Neuronal stem cell (in vitro differentiated cells): ENCODE measurements around the gene DNAJB1.

ENCODE experiments used
- DNase-seq: peaks from one replicate; pipeline ENCODE4 v3.0.0-alpha.2; 2013; ENCODE audit warnings: low spot score
- H2AFZ ChIP-seq: one replicate; pipeline ENCODE4 v1.6.1; 2013; ENCODE audit warnings: mild to moderate bottlenecking, low read length, inconsistent platforms
- H2AK5ac ChIP-seq: 2 replicates; pipeline ENCODE4 v1.6.1; 2013; ENCODE audit warnings: low read depth, mild to moderate bottlenecking, inconsistent platforms, low read length, moderate library complexity, mixed read lengths
- H2BK120ac ChIP-seq: 2 replicates; pipeline ENCODE4 v1.6.1; 2013; ENCODE audit warnings: low read depth, mild to moderate bottlenecking, inconsistent platforms, low read length, moderate library complexity, mixed read lengths
- H2BK12ac ChIP-seq: one replicate; pipeline ENCODE4 v1.6.1; 2013; ENCODE audit warnings: low read length, inconsistent platforms
- H2BK15ac ChIP-seq: 2 replicates; pipeline ENCODE4 v1.6.1; 2013; ENCODE audit warnings: mild to moderate bottlenecking, low read length, inconsistent platforms, mixed read lengths
- H2BK5ac ChIP-seq: one replicate; pipeline ENCODE4 v1.6.1; 2013; ENCODE audit warnings: inconsistent platforms, mild to moderate bottlenecking, low read length, moderate library complexity
- H3K14ac ChIP-seq: one replicate; pipeline ENCODE4 v1.6.1; 2013; ENCODE audit warnings: low read length, inconsistent platforms
- H3K18ac ChIP-seq: 2 replicates; pipeline ENCODE4 v1.6.1; 2013; ENCODE audit warnings: low read length, inconsistent platforms
- H3K23ac ChIP-seq: 2 replicates; pipeline ENCODE4 v1.6.1; 2013; ENCODE audit warnings: low read depth, mild to moderate bottlenecking, mixed read lengths, low read length, inconsistent platforms; ENCODE audit not compliant: poor library complexity
- H3K27ac ChIP-seq: replicated peaks from 3 replicates; pipeline ENCODE4 v1.5.1; 2013; ENCODE audit warnings: low read length, inconsistent platforms
- H3K27me3 ChIP-seq, 3 experiments: 2 replicates each; pipeline ENCODE4 v1.6.1; 2013; ENCODE audit warnings: low read length in 3 of 3, mild to moderate bottlenecking in 2 of 3, inconsistent platforms in 1 of 3, low read depth in 1 of 3, mixed read lengths in 1 of 3, moderate library complexity in 1 of 3; ENCODE audit not compliant: control insufficient read depth in 3 of 3, insufficient read depth in 3 of 3
- H3K36me3 ChIP-seq, 2 donors: replicated peaks in 1 of 2; 2 replicates each; pipeline ENCODE4 v1.6.1; 2013; ENCODE audit warnings: low read length in 2 of 2; ENCODE audit not compliant: control insufficient read depth in 2 of 2, insufficient read depth in 2 of 2
- H3K4ac ChIP-seq: 2 replicates; pipeline ENCODE4 v1.6.1; 2013; ENCODE audit warnings: inconsistent platforms, mild to moderate bottlenecking, low read length, moderate library complexity
- H3K4me1 ChIP-seq, 2 donors: 1 replicate in 1 of 2; 2 replicates in 1 of 2; pipeline ENCODE4 v1.6.1; 2013; ENCODE audit warnings: low read length in 2 of 2, low read depth in 1 of 2; ENCODE audit not compliant: control insufficient read depth in 2 of 2, insufficient read depth in 1 of 2
- H3K4me2 ChIP-seq: one replicate; pipeline ENCODE4 v1.6.1; 2013; ENCODE audit warnings: mild to moderate bottlenecking, low read length, inconsistent platforms; ENCODE audit not compliant: insufficient read depth, poor library complexity, severe bottlenecking
- H3K4me3 ChIP-seq, 2 donors: 2 replicates each; pipeline ENCODE4 v1.5.1; 2013; ENCODE audit warnings: low read length in 2 of 2, mild to moderate bottlenecking in 2 of 2, inconsistent platforms in 1 of 2, moderate library complexity in 1 of 2
- H3K79me1 ChIP-seq: one replicate; pipeline ENCODE4 v1.6.1; 2013; ENCODE audit warnings: low read depth, mild to moderate bottlenecking, inconsistent platforms, low read length, moderate library complexity
- H3K9ac ChIP-seq: one replicate; pipeline ENCODE4 v1.6.1; 2013; ENCODE audit warnings: mild to moderate bottlenecking, low read depth, low read length, inconsistent platforms; ENCODE audit not compliant: poor library complexity
- H3K9me3 ChIP-seq, 2 donors: replicated peaks in 1 of 2; 2 replicates each; pipeline versions ENCODE3 to v1.6.1; 2013; ENCODE audit warnings: low read length in 2 of 2, mild to moderate bottlenecking in 2 of 2, inconsistent platforms in 1 of 2, low read depth in 1 of 2, mixed read lengths in 1 of 2, moderate library complexity in 1 of 2; ENCODE audit not compliant: control insufficient read depth in 2 of 2, insufficient read depth in 1 of 2
- H4K8ac ChIP-seq: one replicate; pipeline ENCODE4 v1.6.1; 2013; ENCODE audit warnings: low read depth, mild to moderate bottlenecking, inconsistent platforms, low read length, moderate library complexity
- H4K91ac ChIP-seq: one replicate; pipeline ENCODE4 v1.6.1; 2013; ENCODE audit warnings: low read length, low read depth, mild to moderate bottlenecking, inconsistent platforms; ENCODE audit not compliant: poor library complexity
- WGBS, 2 donors: extraction: QIAGEN DNeasy Blood & Tissue Kit; methylation state at CpG; one replicate each; pipeline ENCODE4 v1.1.7; 2013; ENCODE audit warnings: missing lambda C conversion rate in 2 of 2, mixed read lengths in 1 of 2; ENCODE audit not compliant: insufficient read length in 2 of 2, insufficient replicate concordance in 1 of 2; ENCODE audit errors: extremely low coverage in 2 of 2; 5-methylcytosine and 5-hydroxymethylcytosine counted together

The DNAJB1 gene

GRCh38 chr19:14492756-14493337, 25.4 kb downstream of the DNAJB1 start:
- H3K9ac ChIP-seq, result peak overlapping the region; percentile 12
- H3K36me3 ChIP-seq, result peaks cover 12 to 39% of the 10 kb centered on the region in 2 donors
- H3K14ac ChIP-seq, result no peak overlapping the region
- no peak overlapping the region for H3K27ac ChIP-seq
- H2BK120ac ChIP-seq, result no peak overlapping the region
- no peak overlapping the region for H2AFZ ChIP-seq
- no peak overlapping the region for H3K4ac ChIP-seq
- H3K79me1 ChIP-seq, result peaks cover 11% of the 10 kb centered on the region
- no peak overlapping the region for H4K8ac ChIP-seq
- no peak overlapping the region for H4K91ac ChIP-seq
- H3K18ac ChIP-seq, result no peak overlapping the region
- no peak overlapping the region for H2BK12ac ChIP-seq
- H2BK15ac ChIP-seq, result no peak overlapping the region
- no peak overlapping the region for H3K4me3 ChIP-seq
- H3K4me2 ChIP-seq, result no peak overlapping the region
- H2BK5ac ChIP-seq, result no peak overlapping the region
- no peak overlapping the region for H3K23ac ChIP-seq
- no peak overlapping the region for H2AK5ac ChIP-seq
- H3K4me1 ChIP-seq, result peaks cover 16 to 19% of the 10 kb centered on the region in 2 donors
- H3K27me3 ChIP-seq, result no peaks in the 10 kb centered on the region
- no CpG with 5 or more reads among the region's 5 CpGs for WGBS, 2 donors
- DNase-seq, result no peak
- H3K9me3 ChIP-seq, result no peaks in the 10 kb centered on the region

DNA sequence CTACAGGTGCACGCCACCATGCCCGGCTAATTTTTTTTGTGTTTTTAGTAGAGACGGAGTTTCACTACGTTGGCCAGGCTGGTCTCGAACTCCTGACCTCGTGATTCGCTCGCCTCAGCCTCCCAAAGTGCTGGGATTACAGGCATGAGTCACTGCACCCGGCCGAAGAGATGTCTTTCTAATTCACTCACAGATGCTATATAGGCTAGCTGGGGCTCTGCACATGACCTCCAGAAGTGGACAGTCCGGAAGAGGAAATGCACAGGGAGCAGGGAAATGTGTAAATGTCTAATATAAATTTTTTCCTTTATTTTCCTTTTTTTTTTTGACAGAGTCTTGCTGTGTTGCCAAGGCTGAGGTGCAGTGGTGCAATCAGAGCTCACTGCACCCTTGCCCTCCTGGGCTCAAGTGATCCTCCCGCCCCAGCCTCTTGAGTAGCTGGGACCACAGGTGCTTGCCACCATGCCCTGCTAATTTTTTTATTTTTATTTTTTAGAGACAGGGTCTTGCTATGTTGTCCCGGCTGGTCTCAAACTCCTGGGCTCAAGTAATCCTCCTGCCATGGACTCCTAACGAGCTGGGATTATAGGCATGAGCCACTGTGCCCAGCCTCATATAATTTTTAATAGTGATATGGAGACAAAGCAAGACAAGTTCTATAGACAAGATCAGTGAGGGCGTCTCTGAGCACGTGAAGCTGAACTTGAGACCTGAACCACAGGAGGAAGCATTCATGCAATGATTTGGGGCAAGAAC, 30.6 kb downstream of the DNAJB1 start:
- no peak overlapping the region for H3K9ac ChIP-seq
- no CpG with 5 or more reads among the region's 16 CpGs for WGBS, 2 donors
- no peak overlapping the region for H4K8ac ChIP-seq
- no peak overlapping the region for H2BK5ac ChIP-seq
- no peak overlapping the region for H3K18ac ChIP-seq
- H3K27ac ChIP-seq, result no peak overlapping the region
- no peaks in the 10 kb centered on the region for H3K9me3 ChIP-seq
- no peak overlapping the region for H2BK120ac ChIP-seq
- no peaks in the 10 kb centered on the region for H3K27me3 ChIP-seq
- H3K4me2 ChIP-seq, result no peak overlapping the region
- H2BK12ac ChIP-seq, result no peak overlapping the region
- H4K91ac ChIP-seq, result no peak overlapping the region
- DNase-seq, result no peak
- peaks cover 14 to 49% of the 10 kb centered on the region in 2 donors for H3K36me3 ChIP-seq
- no peak overlapping the region for H3K14ac ChIP-seq
- no peak overlapping the region for H3K23ac ChIP-seq
- no peaks in the 10 kb centered on the region for H3K4me1 ChIP-seq
- H2AFZ ChIP-seq, result no peak overlapping the region
- H3K4me3 ChIP-seq, result no peak overlapping the region
- H3K79me1 ChIP-seq, result peaks cover 5% of the 10 kb centered on the region
- no peak overlapping the region for H2BK15ac ChIP-seq
- H2AK5ac ChIP-seq, result no peak overlapping the region
- H3K4ac ChIP-seq, result no peak overlapping the region

DNA sequence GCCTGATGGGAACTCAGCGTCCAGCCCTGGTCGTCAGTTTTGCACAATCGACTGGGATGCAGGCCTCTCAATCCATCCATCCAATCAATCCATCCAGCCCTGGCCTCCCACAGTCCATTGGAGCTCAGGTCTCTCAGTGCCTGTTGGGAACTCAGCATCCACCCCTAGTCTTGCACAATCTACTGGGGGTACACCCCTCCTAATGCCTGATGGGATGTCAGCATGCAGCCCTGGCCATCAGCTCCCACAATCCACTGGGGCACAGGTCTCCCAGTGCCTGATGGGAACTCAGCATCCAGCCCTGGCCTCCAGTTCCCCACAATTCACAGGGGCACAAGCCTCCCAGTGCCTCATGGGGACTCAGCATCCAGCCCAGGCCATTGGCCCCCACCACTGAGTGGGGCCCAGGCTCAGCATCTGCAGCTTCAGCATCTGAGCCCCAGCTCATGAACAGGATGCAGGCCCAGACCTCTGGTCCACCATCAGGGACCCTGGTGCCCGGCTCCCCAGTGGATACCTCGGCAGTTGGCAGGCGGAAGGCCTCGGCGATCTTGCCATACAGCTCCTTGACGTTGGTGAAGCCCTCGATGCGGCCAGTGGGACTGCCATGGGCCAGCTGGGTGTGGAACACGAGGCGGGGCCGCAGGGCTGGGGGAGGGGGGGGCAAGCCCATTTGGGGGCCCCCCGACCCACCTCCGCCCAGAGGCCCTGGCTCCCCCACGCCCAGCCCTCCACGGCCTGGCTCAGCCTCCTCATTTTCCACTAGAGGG, 35.8 kb downstream of the DNAJB1 start:
- Histone ChIP-seq H3K4me3 (no peak overlapping the region), H3K79me1 (peaks cover 8% of the 10 kb centered on the region), H3K18ac (no peak overlapping the region), H4K8ac (peak overlapping the region; percentile 30), H2AFZ (no peak overlapping the region), H3K27ac (no peak overlapping the region), H3K4me2 (no peak overlapping the region), H2BK12ac (no peak overlapping the region), H3K36me3 (peaks cover 23 to 56% of the 10 kb centered on the region in 2 donors), H3K9ac (no peak overlapping the region), H3K14ac (no peak overlapping the region), H3K23ac (peak overlapping the region; percentile 65), H2AK5ac (no peak overlapping the region), H3K4me1 (peaks cover 0 to 4% of the 10 kb centered on the region in 2 donors), H4K91ac (no peak overlapping the region), H2BK15ac (no peak overlapping the region), H3K4ac (no peak overlapping the region), H3K27me3 (no peaks in the 10 kb centered on the region), H2BK5ac (peak overlapping the region; percentile 82), H3K9me3 (no peaks in the 10 kb centered on the region), H2BK120ac (no peak overlapping the region)
- no peak for DNase-seq
- no CpG with 5 or more reads among the region's 18 CpGs for WGBS, 2 donors

GRCh38 chr19:14480700-14481079, 37.5 kb downstream of the DNAJB1 start:
- Histone ChIP-seq H2AFZ (no peak overlapping the region), H3K36me3 (peaks cover 19 to 53% of the 10 kb centered on the region in 2 donors), H3K23ac (no peak overlapping the region), H3K4me2 (no peak overlapping the region), H3K9me3 (no peaks in the 10 kb centered on the region), H2BK120ac (no peak overlapping the region), H2BK15ac (no peak overlapping the region), H4K91ac (no peak overlapping the region), H3K18ac (no peak overlapping the region), H2BK5ac (no peak overlapping the region), H4K8ac (no peak overlapping the region), H3K14ac (no peak overlapping the region), H3K27me3 (no peaks in the 10 kb centered on the region), H3K4me3 (no peak overlapping the region), H3K27ac (no peak overlapping the region), H3K9ac (no peak overlapping the region), H3K79me1 (peaks cover 5% of the 10 kb centered on the region), H2AK5ac (peak overlapping the region; percentile 94), H2BK12ac (no peak overlapping the region), H3K4ac (no peak overlapping the region), H3K4me1 (peaks cover 0 to 8% of the 10 kb centered on the region in 2 donors)
- no CpG with 5 or more reads among the region's 5 CpGs for WGBS, 2 donors
- no peak for DNase-seq
